Dermis microvascular lymphatic vessel endothelial cell (primary cell): ENCODE measurements around the gene LTBP4. TPM values are rescaled to one million over a fixed set of nuclear protein-coding genes. Genes with fewer than 3 reads are reported as not detected.
"Not testable (repeated sequence)": the region's sequence is repeated elsewhere in the genome, so short reads cannot be mapped to it uniquely, and the experiment has no call there.

Experiments
- DNase-seq, 2 donors: peaks; one replicate each; pipeline versions ENCODE4 v3.0.0 to v3.0.0-alpha.2; 2010; ENCODE audit warnings: low read depth in 2 of 2
- total RNA-seq: library from RNA; depleted of rRNA; stranded (reverse); fragments of >200 nt; gene quantifications from 2 replicates; pipeline ENCODE4 v1.2.1, GENCODE V29; 2014

The LTBP4 gene, protein sequence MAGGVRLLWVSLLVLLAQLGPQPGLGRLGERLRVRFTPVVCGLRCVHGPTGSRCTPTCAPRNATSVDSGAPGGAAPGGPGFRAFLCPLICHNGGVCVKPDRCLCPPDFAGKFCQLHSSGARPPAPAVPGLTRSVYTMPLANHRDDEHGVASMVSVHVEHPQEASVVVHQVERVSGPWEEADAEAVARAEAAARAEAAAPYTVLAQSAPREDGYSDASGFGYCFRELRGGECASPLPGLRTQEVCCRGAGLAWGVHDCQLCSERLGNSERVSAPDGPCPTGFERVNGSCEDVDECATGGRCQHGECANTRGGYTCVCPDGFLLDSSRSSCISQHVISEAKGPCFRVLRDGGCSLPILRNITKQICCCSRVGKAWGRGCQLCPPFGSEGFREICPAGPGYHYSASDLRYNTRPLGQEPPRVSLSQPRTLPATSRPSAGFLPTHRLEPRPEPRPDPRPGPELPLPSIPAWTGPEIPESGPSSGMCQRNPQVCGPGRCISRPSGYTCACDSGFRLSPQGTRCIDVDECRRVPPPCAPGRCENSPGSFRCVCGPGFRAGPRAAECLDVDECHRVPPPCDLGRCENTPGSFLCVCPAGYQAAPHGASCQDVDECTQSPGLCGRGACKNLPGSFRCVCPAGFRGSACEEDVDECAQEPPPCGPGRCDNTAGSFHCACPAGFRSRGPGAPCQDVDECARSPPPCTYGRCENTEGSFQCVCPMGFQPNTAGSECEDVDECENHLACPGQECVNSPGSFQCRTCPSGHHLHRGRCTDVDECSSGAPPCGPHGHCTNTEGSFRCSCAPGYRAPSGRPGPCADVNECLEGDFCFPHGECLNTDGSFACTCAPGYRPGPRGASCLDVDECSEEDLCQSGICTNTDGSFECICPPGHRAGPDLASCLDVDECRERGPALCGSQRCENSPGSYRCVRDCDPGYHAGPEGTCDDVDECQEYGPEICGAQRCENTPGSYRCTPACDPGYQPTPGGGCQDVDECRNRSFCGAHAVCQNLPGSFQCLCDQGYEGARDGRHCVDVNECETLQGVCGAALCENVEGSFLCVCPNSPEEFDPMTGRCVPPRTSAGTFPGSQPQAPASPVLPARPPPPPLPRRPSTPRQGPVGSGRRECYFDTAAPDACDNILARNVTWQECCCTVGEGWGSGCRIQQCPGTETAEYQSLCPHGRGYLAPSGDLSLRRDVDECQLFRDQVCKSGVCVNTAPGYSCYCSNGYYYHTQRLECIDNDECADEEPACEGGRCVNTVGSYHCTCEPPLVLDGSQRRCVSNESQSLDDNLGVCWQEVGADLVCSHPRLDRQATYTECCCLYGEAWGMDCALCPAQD (N-terminal part only)
- total RNA-seq = 12.3 and 60.8 TPM in 2 replicates

DNA sequence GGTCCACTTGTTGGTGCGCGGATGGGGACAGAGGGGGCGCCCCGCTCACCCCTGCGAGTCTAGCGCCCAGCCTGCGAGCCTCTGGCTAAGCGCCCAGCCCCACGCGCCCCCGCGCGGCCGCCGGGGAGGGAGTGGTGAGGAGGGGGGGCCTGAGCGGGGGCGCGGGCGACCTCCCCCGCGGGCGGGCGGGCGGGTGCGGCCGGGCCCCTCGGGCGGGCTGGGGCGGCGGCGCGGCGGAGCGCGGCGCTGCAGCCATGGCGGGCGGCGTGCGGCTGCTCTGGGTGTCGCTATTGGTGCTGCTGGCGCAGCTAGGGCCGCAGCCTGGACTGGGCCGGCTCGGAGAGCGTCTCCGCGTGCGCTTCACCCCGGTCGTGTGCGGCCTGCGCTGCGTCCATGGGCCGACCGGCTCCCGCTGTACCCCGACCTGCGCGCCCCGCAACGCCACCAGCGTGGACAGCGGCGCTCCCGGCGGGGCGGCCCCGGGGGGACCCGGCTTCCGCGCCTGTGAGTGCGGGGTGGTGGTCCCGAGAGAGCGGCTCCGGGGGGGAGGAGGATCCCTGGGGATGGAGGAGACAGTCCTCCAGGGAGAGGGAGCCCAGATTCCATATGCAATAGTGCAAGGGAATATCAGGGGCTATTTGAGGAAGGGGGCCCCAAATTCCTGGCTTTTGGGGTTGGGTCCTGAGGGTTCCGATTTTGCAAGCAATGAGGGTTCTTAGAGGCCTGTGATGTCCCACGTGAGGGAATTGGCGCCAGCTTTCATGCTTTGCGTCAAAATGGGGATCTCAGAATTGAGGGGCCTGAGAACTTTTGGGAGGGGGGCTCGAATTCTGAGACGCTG, at the start of gene LTBP4:
TSS of gene LTBP4 (plus strand) at position 236 of the 841 bp plus-strand sequence. CDS start at position 255, 19 bp downstream.
- DNase-seq = peak in 1 of 2 donors; percentile 52

DNA sequence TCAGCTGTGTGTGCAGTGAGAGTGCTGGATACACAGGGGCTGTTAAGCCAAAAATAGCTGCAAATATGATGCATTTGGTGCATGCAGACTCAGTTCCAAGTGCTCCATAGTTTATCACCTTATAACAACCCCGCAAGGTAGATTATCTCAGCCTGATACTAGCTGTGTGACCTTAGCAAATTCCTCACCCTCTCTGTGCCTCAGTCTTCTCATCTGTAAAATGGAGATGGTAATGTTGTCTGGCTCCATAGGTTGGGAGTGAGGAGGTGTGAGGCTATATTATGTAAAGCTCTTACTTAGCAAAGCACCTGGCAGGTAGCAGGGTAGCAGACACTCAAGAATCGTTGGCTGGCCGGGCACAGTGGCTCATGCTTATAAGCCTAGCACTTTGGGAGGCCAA, 48.3 kb upstream of the LTBP4 start:
- no peak for DNase-seq

DNA sequence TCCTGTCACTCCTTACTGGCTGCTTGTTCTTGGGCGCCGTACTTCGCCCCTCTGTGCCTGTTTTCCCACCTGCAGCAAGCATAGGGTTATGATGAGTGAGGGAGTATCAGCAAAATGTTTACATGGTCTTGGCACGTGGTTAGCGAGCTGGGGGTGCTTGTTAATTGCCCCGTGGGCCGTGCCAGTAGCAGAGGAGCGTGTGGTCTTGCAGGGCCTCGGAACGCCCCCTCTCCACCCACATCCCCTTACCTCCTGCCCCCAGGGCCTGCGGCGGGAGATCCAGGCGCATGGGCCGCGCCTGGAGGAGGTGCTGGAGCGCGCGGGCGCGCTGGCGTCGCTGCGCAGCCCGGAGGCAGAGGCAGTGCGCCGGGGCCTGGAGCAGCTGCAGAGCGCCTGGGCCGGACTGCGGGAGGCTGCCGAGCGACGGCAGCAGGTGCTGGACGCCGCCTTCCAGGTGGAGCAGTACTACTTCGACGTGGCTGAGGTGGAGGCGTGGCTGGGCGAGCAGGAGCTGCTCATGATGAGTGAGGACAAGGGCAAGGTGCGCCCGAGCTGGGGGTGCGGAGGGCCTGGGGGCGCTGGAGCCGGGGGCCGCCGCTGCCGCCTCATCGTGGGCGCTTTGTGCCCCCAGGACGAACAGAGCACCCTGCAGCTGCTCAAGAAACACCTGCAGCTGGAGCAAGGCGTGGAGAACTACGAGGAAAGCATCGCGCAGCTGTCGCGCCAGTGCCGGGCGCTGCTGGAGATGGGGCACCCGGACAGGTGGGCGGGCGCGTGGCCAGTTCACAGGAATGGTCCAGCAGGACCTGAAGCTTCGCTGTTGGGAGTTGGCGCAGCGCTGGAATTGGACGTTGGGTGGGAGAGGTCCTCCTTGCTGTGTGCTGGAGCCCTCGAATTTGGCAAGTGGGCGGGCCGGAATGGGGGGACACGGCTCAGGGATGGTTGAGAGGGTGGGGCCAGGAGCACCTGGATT, 47.0 kb upstream of the LTBP4 start:
- DNase-seq = no peak

DNA sequence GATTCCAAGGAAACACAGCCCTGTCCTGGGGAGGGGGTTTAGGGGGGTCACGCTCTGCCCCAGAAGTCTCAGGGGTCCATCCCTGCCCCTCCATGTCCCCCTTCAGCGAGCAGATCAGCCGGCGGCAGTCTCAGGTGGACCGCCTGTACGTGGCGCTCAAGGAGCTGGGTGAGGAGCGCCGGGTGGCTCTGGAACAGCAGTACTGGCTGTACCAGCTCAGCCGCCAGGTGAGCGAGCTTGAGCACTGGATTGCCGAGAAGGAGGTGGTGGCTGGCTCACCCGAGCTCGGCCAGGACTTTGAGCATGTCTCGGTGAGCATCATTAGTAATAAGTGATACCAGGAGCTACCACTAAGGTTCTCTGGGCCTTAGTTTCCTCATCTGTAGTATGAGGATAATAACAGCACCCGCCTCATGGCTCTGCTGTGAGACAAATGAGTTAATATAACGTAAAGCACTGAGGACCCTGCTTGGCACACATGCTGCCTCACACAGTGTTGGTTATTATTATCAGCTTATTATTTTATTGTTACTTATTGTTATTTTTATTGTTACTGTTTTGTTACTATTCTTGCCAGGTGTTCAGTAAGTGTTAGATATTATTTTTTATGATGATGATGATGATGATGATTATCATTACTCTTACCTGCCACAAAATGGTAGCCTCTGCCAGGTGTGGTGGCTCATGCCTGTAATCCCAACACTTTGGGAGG, 45.0 kb upstream of the LTBP4 start:
- DNase-seq = no peak

DNA sequence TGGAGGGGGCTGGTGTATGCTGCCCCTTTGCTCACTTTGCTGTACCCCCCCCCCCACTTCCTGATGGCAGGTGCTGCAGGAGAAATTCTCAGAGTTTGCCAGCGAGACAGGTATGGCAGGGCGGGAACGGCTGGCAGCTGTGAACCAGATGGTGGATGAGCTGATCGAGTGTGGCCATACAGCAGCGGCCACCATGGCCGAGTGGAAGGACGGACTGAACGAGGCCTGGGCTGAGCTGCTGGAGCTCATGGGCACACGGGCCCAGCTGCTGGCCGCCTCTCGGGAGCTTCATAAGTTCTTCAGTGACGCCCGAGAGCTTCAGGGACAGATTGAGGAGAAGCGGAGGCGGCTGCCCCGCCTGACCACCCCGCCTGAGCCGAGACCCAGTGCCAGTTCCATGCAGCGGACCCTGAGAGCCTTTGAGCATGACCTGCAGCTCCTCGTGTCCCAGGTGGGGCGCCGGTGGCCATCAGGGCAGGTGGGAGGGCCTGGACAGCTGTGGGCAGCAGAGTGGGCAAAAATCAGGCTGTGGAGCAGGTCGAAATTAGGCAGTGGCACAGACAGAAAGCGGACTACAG, 44.1 kb upstream of the LTBP4 start:
- DNase-seq = no peak

DNA sequence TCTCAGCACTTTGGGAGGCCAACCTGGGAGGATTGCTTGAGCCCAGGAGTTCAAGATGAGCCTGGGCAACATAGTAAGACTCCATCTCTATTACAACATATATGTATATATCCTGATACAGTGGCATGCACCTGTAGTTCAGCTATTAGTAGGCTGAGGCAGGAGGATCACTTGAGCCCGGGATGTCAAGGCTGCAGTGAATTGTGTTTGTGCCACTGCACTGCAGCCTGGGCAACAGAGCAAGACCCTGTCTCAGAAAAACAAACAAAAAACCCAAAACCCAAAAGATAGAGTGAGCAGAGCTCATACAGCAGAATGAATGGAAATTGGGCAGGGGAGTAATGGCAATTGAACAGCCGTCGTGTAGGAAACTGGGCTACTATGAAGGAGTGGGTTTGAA, 41.8 kb upstream of the LTBP4 start:
- no peak for DNase-seq

DNA sequence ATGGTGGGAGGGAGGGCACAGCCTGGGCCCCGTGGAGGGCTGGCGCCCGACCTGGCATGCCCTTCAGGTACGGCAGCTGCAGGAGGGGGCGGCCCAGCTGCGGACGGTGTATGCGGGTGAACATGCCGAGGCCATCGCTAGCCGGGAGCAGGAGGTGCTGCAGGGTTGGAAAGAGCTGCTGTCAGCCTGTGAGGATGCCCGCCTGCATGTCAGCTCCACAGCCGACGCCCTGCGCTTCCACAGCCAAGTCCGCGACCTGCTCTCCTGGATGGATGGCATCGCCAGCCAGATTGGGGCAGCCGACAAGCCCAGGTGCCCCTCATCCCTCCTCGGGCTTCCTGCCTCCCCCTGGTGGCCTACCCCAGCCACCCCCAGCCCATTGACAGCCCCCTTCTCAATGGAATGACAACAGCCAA, 41.1 kb upstream of the LTBP4 start:
- no peak for DNase-seq

DNA sequence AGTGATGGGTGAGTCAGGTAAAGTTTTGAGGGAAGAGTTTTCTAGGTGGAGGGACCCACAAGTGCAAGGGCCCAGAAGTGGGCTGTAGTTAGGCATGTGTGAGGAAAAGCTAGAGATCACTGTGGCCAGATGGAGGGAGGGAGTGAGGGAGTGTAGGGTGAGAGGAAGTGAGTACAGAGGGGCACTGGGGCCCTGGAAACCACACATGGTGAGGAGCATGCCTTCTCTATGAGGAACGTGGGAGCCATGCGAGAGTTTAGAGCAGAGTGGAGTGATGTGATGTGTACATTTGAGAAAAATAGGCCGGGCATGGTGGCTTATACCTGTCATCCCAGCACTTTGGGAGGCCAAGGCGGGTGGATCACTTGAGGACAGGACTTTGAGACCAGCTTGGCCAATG, 39.2 kb upstream of the LTBP4 start:
- no peak for DNase-seq

DNA sequence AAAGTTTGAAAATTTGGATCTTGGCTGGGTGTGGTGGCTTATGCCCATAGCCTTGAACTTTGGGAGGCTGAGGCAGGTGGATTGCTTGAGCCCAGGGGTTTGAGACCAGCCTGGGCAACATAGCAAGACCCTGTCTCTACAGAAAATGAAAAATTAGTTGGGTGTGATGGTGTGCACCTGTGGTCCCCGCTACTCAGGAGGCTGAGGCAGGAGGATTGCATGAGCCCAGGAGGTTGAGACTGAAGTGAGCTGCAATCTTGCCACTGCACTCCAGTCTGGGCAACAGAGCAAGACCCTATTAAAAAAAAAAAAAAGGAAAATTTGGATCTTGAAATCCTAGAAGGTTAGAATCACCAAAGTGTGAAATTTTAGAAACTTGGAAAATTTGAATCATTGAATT, 36.6 kb upstream of the LTBP4 start:
- not testable (repeated sequence) for DNase-seq

DNA sequence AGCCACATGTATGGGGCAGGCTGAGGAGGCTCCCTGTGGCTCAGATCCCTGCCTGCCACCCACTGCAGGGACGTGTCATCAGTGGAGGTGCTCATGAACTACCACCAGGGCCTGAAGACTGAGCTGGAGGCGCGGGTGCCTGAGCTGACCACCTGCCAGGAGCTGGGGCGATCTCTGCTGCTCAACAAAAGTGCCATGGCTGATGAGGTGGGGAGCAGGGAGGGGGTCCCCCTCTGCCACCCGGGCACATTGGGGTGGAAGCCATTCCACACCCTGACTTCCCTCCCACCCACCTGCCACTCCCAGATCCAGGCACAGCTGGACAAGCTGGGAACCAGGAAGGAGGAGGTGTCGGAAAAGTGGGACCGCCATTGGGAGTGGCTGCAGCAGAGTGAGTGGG, 35.8 kb upstream of the LTBP4 start:
- DNase-seq = no peak

DNA sequence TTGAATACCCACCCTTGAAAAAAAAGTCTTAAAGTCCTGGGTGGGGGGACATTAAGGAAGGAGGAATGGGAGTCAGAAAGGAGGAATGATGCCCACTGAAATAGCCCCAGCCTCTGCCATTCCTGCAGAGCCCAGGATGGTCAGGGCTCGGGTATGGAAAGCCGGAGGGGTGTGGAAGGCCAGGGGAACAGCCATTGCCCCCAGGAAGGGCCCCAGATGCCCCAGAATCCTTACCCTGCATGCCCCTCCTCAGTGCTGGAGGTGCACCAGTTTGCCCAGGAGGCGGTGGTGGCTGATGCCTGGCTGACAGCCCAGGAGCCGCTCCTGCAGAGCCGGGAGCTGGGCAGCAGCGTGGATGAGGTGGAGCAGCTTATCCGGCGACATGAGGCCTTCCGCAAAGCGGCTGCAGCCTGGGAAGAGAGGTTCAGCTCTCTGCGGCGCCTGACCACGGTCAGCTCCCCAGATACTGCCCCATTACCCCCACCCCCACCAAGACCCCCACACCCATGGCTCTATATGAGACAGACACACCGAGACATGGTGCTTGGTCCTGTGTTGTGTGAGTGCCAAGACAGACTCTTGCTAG, 35.2 kb upstream of the LTBP4 start:
- DNase-seq = no peak

DNA sequence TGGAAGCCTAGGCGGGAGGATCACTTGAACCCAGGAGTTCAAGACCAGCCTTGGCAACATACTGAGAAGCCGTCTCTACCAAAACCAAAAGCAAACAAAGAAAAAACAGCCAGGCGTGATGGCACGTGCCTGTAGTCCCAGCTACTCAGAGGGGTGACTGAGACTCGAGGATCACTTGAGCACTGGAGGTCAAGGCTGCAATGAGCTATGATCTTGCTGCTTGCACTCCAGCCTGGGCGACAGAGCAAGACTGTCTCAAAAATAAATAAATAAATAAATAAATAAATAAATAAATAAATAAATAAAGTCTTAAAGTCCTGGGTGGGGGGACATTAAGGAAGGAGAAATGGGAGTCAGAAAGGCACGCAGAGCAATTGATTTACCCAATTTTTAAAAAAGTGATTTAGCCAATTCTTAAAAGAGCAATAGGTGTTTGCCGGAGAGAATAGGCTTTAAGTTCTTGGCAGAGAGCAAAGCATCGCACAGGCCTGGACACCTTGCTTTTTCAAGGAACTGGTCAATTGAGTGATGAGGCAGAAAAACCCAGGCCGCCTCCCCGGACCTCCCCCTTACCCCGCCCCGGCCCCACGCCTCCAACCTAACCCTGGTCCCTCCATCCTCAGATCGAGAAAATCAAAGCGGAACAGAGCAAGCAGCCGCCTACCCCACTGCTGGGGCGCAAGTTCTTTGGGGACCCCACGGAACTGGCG, 34.0 kb upstream of the LTBP4 start:
- no peak for DNase-seq

DNA sequence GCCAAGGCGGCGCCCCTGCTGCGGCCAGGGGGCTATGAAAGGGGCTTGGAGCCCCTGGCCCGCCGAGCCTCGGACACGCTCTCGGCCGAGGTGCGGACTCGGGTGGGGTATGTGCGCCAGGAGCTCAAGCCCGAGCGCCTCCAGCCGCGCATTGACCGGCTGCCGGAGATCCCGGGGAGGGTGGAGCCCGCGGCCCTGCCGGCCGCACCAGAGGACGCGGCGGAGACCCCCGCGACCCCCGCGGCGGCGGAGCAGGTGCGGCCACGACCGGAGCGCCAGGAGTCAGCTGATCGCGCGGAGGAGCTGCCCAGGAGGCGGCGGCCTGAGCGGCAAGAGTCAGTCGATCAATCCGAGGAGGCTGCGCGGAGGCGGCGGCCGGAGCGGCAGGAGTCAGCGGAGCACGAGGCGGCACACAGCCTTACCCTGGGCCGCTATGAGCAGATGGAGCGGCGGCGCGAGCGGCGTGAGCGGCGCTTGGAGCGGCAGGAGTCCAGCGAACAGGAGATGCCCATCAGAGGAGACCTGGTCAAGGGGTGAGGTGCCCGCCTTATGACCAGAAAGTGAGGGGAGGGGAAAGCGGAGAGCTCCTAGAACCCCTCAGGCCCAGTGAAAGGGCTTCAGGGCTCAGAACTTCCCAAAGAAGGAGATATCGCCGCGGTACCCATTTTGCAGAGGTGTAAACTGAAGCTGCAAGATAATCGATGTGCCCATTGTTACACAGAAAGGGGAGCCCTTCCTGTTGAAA, 33.2 kb upstream of the LTBP4 start:
- no peak for DNase-seq

DNA sequence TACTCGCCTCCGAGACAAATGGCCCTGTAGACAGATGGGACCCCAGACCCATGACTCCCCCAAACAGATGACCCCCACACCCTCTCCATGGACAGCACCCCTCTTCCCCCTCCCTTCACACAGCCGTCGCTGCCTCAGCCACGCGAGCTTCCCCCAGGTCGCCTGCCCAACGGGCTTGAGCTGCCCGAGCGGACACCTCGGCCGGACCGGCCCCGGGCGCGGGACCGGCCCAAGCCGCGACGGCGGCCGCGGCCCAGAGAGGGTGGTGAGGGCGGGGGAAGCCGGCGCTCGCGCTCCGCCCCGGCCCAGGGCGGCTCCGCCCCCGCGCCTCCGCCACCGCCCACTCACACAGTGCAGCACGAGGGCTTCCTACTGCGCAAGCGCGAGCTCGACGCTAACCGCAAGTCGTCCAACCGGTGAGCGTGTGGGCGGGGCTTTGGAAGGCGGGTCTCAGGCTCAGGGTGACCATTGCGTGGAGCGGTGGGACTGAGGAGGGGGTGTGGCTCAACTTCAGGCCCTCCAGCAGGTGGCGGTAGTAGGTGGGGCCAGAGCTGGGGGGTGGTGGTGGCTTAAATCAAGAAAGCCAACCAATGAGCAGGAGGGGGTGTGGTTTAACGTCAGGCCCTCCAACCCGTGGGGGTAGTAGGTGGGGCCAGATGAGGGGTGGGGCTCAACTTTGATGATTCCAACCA, 30.7 kb upstream of the LTBP4 start:
- peak; percentile 99 to 100 for DNase-seq

DNA sequence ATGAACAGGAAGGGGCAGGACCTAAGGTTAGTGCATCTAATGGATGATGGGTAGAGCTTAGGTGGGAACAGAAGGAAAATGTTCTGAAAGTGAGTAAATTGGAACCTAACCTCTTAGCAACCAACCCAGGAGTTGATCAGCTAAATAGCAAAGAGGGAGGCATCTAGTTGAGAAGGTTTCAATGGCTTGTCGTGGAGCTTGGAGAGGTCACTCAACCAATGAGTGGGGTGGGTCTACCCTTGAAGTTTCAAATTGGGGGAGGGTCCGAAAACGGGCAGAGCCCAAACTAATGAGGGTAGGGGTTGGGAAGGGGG, 30.2 kb upstream of the LTBP4 start:
- no peak for DNase-seq

DNA sequence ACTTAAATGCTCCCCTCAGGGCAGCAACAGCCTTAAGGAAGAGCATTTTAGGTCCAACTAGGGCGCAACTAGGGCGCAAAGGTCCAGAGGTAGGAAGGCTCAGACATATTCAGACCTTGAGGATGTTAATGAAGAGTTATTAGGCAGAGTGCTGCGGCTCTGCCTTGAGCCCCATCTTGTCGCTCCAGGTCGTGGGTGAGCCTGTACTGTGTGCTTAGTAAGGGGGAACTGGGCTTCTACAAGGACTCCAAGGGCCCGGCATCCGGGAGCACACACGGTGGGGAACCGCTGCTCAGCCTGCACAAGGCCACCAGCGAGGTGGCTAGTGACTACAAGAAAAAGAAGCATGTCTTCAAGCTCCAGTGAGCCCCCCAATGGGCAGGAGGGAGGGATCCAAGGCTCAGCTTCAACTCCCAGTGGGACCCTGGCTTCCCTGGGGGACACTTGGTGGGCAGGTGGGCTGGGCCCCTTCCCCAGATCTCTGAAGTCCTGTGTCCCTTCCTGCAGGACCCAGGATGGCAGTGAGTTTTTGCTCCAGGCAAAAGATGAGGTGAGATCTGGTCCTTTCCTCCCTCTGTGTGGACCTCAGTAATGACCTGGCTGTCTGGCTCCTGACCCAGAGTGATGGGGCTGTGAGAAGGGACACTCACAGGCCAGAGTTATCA, 29.2 kb upstream of the LTBP4 start:
- no peak for DNase-seq
